IMR-90 (cell line): ENCODE measurements around the gene PTPRQ. TPM values are rescaled to one million over a fixed set of nuclear protein-coding genes. Genes with fewer than 3 reads are reported as not detected.

ENCODE experiments used
- ATAC-seq: fragments of 200-7000 bp; cut with Tn5 transposase; 2 replicates; pipeline ENCODE4 v1.9.1; 2020; ENCODE audit warnings: low read depth, mild to moderate bottlenecking, moderate library complexity
- BruUV-seq: library from RNA; stranded (reverse); fragments of 400-500 nt; replicated peaks from 2 replicates; lab custom pipeline; 2021; lab: Mats Ljungman, UMichigan
- CTCF ChIA-PET: fragments of 300-600 bp; formaldehyde crosslinking; extraction: SDS; loops from one replicate; lab custom pipeline; 2021; ENCODE audit warnings: antibody characterized with exemption; lab: Yijun Ruan, JAX
- POLR2A ChIA-PET: fragments of 300-600 bp; sonication (Branson Sonifier 250); formaldehyde crosslinking; loops from one replicate; lab custom pipeline; 2022; ENCODE audit warnings: antibody characterized with exemption; ENCODE audit not compliant: unreplicated experiment; lab: Charles Lee
- DNase-seq: peaks from one replicate; pipeline ENCODE4 v3.0.0; 2013
- H2AFZ ChIP-seq: replicated peaks from 2 replicates; pipeline ENCODE3; 2013; ENCODE audit warnings: low read length, mild to moderate bottlenecking; ENCODE audit not compliant: poor library complexity
- H2AK5ac ChIP-seq: 2 replicates; pipeline ENCODE4 v1.6.1; 2013; ENCODE audit warnings: low read depth, low read length, inconsistent platforms
- H2AK9ac ChIP-seq: replicated peaks from 2 replicates; pipeline ENCODE3; 2013; ENCODE audit warnings: mild to moderate bottlenecking, low read depth, low read length, moderate library complexity; ENCODE audit not compliant: poor library complexity
- H2BK120ac ChIP-seq: 2 replicates; pipeline ENCODE4 v1.6.1; 2013; ENCODE audit warnings: low read depth, low read length, inconsistent platforms
- H2BK15ac ChIP-seq: 3 replicates; pipeline ENCODE4 v1.6.1; 2013; ENCODE audit warnings: low read depth, low read length, inconsistent platforms
- H2BK20ac ChIP-seq: 2 replicates; pipeline ENCODE4 v1.6.1; 2013; ENCODE audit warnings: low read depth, mild to moderate bottlenecking, inconsistent platforms, low read length, moderate library complexity
- H2BK5ac ChIP-seq: 2 replicates; pipeline ENCODE4 v1.6.1; 2013; ENCODE audit warnings: mild to moderate bottlenecking, low read depth, low read length, inconsistent platforms; ENCODE audit not compliant: poor library complexity, severe bottlenecking
- H3K14ac ChIP-seq: replicated peaks from 2 replicates; pipeline ENCODE4 v1.6.1; 2013; ENCODE audit warnings: low read depth, low read length, inconsistent platforms
- H3K18ac ChIP-seq: 2 replicates; pipeline ENCODE4 v1.6.1; 2013; ENCODE audit warnings: low read depth, low read length, control low read depth
- H3K23ac ChIP-seq: 2 replicates; pipeline ENCODE4 v1.6.1; 2013; ENCODE audit warnings: low read depth, low read length, inconsistent platforms
- H3K27ac ChIP-seq: 2 replicates; pipeline ENCODE4 v1.5.1; 2013; ENCODE audit warnings: mild to moderate bottlenecking, control low read depth, low read length; ENCODE audit not compliant: insufficient read depth
- H3K27me3 ChIP-seq: 2 replicates; pipeline ENCODE4 v1.6.1; 2013; ENCODE audit warnings: low read length; ENCODE audit not compliant: control insufficient read depth, insufficient read depth
- H3K36me3 ChIP-seq: 2 replicates; pipeline ENCODE4 v1.6.1; 2013; ENCODE audit warnings: low read length, mixed read lengths; ENCODE audit not compliant: control insufficient read depth, insufficient read depth
- H3K4ac ChIP-seq: 2 replicates; pipeline ENCODE4 v1.6.1; 2013; ENCODE audit warnings: low read depth, low read length, inconsistent platforms
- H3K4me1 ChIP-seq: 2 replicates; pipeline ENCODE4 v1.6.1; 2013; ENCODE audit warnings: low read length, mixed read lengths; ENCODE audit not compliant: control insufficient read depth, insufficient read depth
- H3K4me2 ChIP-seq: 2 replicates; pipeline ENCODE4 v1.6.1; 2013; ENCODE audit warnings: low read depth, mild to moderate bottlenecking, control low read depth, low read length, moderate library complexity
- H3K4me3 ChIP-seq: 2 replicates; pipeline ENCODE4 v1.5.1; 2013; ENCODE audit warnings: low read depth, mild to moderate bottlenecking, control low read depth, low read length, moderate library complexity; ENCODE audit not compliant: insufficient read depth
- H3K56ac ChIP-seq: 2 replicates; pipeline ENCODE4 v1.6.1; 2013; ENCODE audit warnings: low read length, inconsistent platforms; ENCODE audit not compliant: insufficient read depth; ENCODE audit errors: extremely low read depth
- H3K79me1 ChIP-seq, 2 experiments: 2 replicates each; pipeline ENCODE4 v1.6.1; 2013; ENCODE audit warnings: low read length in 2 of 2, inconsistent platforms in 1 of 2, low read depth in 1 of 2
- H3K9ac ChIP-seq: 2 replicates; pipeline ENCODE4 v1.6.1; 2013; ENCODE audit warnings: low read depth, low read length, control low read depth
- H3K9me1 ChIP-seq: 2 replicates; pipeline ENCODE4 v1.6.1; 2013; ENCODE audit warnings: low read length, inconsistent platforms; ENCODE audit not compliant: insufficient read depth
- H3K9me3 ChIP-seq: 2 replicates; pipeline ENCODE4 v1.6.1; 2013; ENCODE audit warnings: low read length; ENCODE audit not compliant: control insufficient read depth, insufficient read depth
- H4K20me1 ChIP-seq: 2 replicates; pipeline ENCODE4 v1.6.1; 2013; ENCODE audit warnings: low read length, inconsistent platforms; ENCODE audit not compliant: insufficient read depth
- H4K5ac ChIP-seq: 2 replicates; pipeline ENCODE4 v1.6.1; 2013; ENCODE audit warnings: mild to moderate bottlenecking, low read depth, low read length, control low read depth
- H4K8ac ChIP-seq, 2 experiments: 2 replicates each; pipeline ENCODE4 v1.6.1; 2013; ENCODE audit warnings: low read depth in 2 of 2, low read length in 2 of 2, control low read depth in 1 of 2, inconsistent platforms in 1 of 2
- H4K91ac ChIP-seq: 2 replicates; pipeline ENCODE4 v1.6.1; 2013; ENCODE audit warnings: low read depth, low read length, inconsistent platforms; ENCODE audit not compliant: insufficient read depth
- MAFK ChIP-seq: IDR thresholded peaks from 2 replicates; pipeline ENCODE4 v1.6.1; 2012; ENCODE audit warnings: low read depth, low read length, improper control_type of control experiment
- RAD21 ChIP-seq: IDR thresholded peaks from 2 replicates; pipeline ENCODE4 v1.6.1; 2012; ENCODE audit warnings: low read length, improper control_type of control experiment
- WGBS, 2 experiments: methylation state at CpG; one replicate each; pipeline versions ENCODE4 v1.1.5 to v1.1.7; 2013; ENCODE audit warnings: missing lambda C conversion rate in 2 of 2; ENCODE audit not compliant: insufficient read length in 1 of 2; ENCODE audit errors: extremely low coverage in 2 of 2; 5-methylcytosine and 5-hydroxymethylcytosine counted together
- dilution Hi-C: fragments of 300-500 bp; cut with HindIII; formaldehyde crosslinking; loops from one replicate; pipeline ENCODE4 v1.14.3; 2018; ENCODE audit warnings: low sequenced_read_pairs; ENCODE audit not compliant: unreplicated experiment
- in situ Hi-C: fragments of 300-500 bp; cut with MboI; formaldehyde crosslinking; loops from 3 replicates; pipeline ENCODE4 v1.14.3; 2019; ENCODE audit warnings: low sequenced_read_pairs, inconsistent platforms, mixed read lengths
- intact Hi-C: fragments of 100-400 bp; cut with micrococcal nuclease; formaldehyde crosslinking; loops from 2 replicates; pipeline ENCODE4 v1.10.0; 2022
- polyA plus RNA-seq, 3 experiments: library from polyadenylated mRNA; depleted of rRNA; stranded (reverse); fragments of >200 nt; gene quantifications; 2 replicates each; pipeline ENCODE4 v1.2.3, GENCODE V29; 2012; ENCODE audit warnings: low replicate concordance in 1 of 3
- total RNA-seq: library from RNA; depleted of rRNA; stranded (reverse); fragments of >200 nt; gene quantifications from 2 replicates; pipeline ENCODE4 v1.2.3, GENCODE V29; 2012

PTPRQ gene
- total and polyA plus RNA-seq, 2 of the 4 experiments (the other 2 are of a cell fraction): 0.96 to 1.4 TPM

- Histone ChIP-seq H2AK9ac (no peak overlapping the region), H3K9me1 (no peaks in the 10 kb centered on the region), H3K27ac (no peak overlapping the region), H2AK5ac (no peak overlapping the region), H3K36me3 (no peaks in the 10 kb centered on the region), H3K14ac (no peak overlapping the region), H2AFZ (peak overlapping the region; percentile 80), H4K8ac (no peak overlapping the region), H4K91ac (no peak overlapping the region), H3K9ac (peak overlapping the region; percentile 36; the same call in 1 of the 2 replicates), H2BK15ac (no peak overlapping the region), H3K4me1 (no peaks in the 10 kb centered on the region), H3K9me3 (no peaks in the 10 kb centered on the region), H3K79me1 (no peaks in the 10 kb centered on the region), H2BK20ac (no peak overlapping the region), H3K18ac (no peak overlapping the region), H4K5ac (no peak overlapping the region), H3K4me2 (peak overlapping the region; percentile 84), H3K4me3 (no peak overlapping the region), H4K20me1 (no peaks in the 10 kb centered on the region), H3K56ac (no peak overlapping the region), H3K23ac (no peak overlapping the region), H2BK120ac (no peak overlapping the region), H2BK5ac (no peak overlapping the region), H3K4ac (no peak overlapping the region), H3K27me3 (no peaks in the 10 kb centered on the region)
- TF ChIP-seq RAD21 (no peak), MAFK (no peak)
- 57% methylated on average over 9 of the region's 16 CpGs; no CpG with 5 or more reads in 1 of the 2 experiments for WGBS, 2 experiments
- no TSS peak for BruUV-seq
- no peak for ATAC-seq
- intact Hi-C loops (no loop called here), in situ Hi-C loops (no loop called here), dilution Hi-C loops (no loop called here)
- CTCF ChIA-PET: no interaction called here
- peak; percentile 14 for DNase-seq
- POLR2A ChIA-PET: no interaction called here
Measured at GRCh38 chr12:80714055-80714454, 270.0 kb downstream of the PTPRQ start.
